WERI-Rb-1 (cell line): ENCODE results near the gene PLXNA4.

Experiments used
- DNase-seq: peaks from one replicate; pipeline ENCODE4 v3.0.0-alpha.2; 2020
- H3K27ac ChIP-seq: fragments of 250-450 bp; sonication (Bioruptor Pico); 2 replicates; pipeline ENCODE4 v1.5.1; 2020; ENCODE audit warnings: mild to moderate bottlenecking, moderate library complexity
- H3K27me3 ChIP-seq: fragments of 250-450 bp; sonication (Bioruptor Pico); 2 replicates; pipeline ENCODE4 v1.5.1; 2021; ENCODE audit warnings: mild to moderate bottlenecking, low read depth, moderate library complexity; ENCODE audit not compliant: insufficient read depth, severe bottlenecking
- H3K36me3 ChIP-seq: fragments of 250-450 bp; sonication (Bioruptor Pico); 2 replicates; pipeline ENCODE4 v1.5.1; 2020; ENCODE audit warnings: mild to moderate bottlenecking, moderate library complexity
- H3K4me3 ChIP-seq: 2 replicates; pipeline ENCODE4 v1.5.1; 2011; ENCODE audit warnings: low read depth, mild to moderate bottlenecking, control low read depth, low read length
- H3K9me3 ChIP-seq: fragments of 250-450 bp; sonication (Bioruptor Pico); 2 replicates; pipeline ENCODE4 v1.5.1; 2021; ENCODE audit warnings: mild to moderate bottlenecking, moderate library complexity; ENCODE audit not compliant: severe bottlenecking
- CTCF ChIP-seq: IDR thresholded peaks from 2 replicates; pipeline ENCODE4 v1.5.1; 2011; ENCODE audit warnings: low read depth, mild to moderate bottlenecking, control low read depth, inconsistent platforms, low read length

The PLXNA4 gene

GRCh38 chr7:132410861-132411541 lies 165.3 kb downstream of the PLXNA4 start:
- H3K4me3 ChIP-seq = no peak overlapping the region
- H3K27me3 ChIP-seq = no peaks in the 10 kb centered on the region
- H3K27ac ChIP-seq = no peak overlapping the region
- TF ChIP-seq CTCF = no peak
- no peak for DNase-seq
- no peaks in the 10 kb centered on the region for H3K36me3 ChIP-seq
- no peaks in the 10 kb centered on the region for H3K9me3 ChIP-seq

- Histone ChIP-seq H3K27me3 (no peaks in the 10 kb centered on the region), H3K27ac (no peak overlapping the region), H3K4me3 (no peak overlapping the region), H3K36me3 (no peaks in the 10 kb centered on the region), H3K9me3 (no peaks in the 10 kb centered on the region)
- DNase-seq = no peak
- no peak for TF ChIP-seq CTCF
Measured at GRCh38 chr7:132410385-132410784, 165.9 kb downstream of the PLXNA4 start.

- Histone ChIP-seq H3K36me3 (no peaks in the 10 kb centered on the region), H3K4me3 (no peak overlapping the region), H3K9me3 (no peaks in the 10 kb centered on the region), H3K27me3 (no peaks in the 10 kb centered on the region), H3K27ac (no peak overlapping the region)
- DNase-seq = no peak
- TF ChIP-seq CTCF = no peak
Measured at GRCh38 chr7:132407764-132408163, 168.5 kb downstream of the PLXNA4 start.

- no peak for TF ChIP-seq CTCF
Measured at GRCh38 chr7:132406039-132406438, 170.2 kb downstream of the PLXNA4 start.

GRCh38 chr7:132404261-132404660 lies 172.0 kb downstream of the PLXNA4 start:
- Histone ChIP-seq H3K36me3 (no peaks in the 10 kb centered on the region), H3K27me3 (no peaks in the 10 kb centered on the region)
- no peak for DNase-seq

More at GRCh38 chr7:132406039-132406438, 170.2 kb downstream of the PLXNA4 start:
- no peaks in the 10 kb centered on the region for H3K27me3 ChIP-seq
- no peaks in the 10 kb centered on the region for H3K36me3 ChIP-seq
- no peak for DNase-seq
- H3K4me3 ChIP-seq = no peak overlapping the region
- H3K9me3 ChIP-seq = no peaks in the 10 kb centered on the region
- no peak overlapping the region for H3K27ac ChIP-seq

More at GRCh38 chr7:132404261-132404660, 172.0 kb downstream of the PLXNA4 start:
- no peak overlapping the region for H3K27ac ChIP-seq
- no peak overlapping the region for H3K4me3 ChIP-seq
- TF ChIP-seq CTCF = no peak
- no peaks in the 10 kb centered on the region for H3K9me3 ChIP-seq
